Epithelial cell of prostate (primary cell): ENCODE results near the gene TM9SF1.

Experiments
- DNase-seq: peaks from one replicate; pipeline ENCODE4 v3.0.0-alpha.2; 2011; ENCODE audit warnings: low read depth, low spot score
- H3K27ac ChIP-seq: fragments of 450-650 bp; 2 replicates; pipeline ENCODE4 v1.5.1; 2017; ENCODE audit warnings: mild to moderate bottlenecking

The TM9SF1 gene

DNA sequence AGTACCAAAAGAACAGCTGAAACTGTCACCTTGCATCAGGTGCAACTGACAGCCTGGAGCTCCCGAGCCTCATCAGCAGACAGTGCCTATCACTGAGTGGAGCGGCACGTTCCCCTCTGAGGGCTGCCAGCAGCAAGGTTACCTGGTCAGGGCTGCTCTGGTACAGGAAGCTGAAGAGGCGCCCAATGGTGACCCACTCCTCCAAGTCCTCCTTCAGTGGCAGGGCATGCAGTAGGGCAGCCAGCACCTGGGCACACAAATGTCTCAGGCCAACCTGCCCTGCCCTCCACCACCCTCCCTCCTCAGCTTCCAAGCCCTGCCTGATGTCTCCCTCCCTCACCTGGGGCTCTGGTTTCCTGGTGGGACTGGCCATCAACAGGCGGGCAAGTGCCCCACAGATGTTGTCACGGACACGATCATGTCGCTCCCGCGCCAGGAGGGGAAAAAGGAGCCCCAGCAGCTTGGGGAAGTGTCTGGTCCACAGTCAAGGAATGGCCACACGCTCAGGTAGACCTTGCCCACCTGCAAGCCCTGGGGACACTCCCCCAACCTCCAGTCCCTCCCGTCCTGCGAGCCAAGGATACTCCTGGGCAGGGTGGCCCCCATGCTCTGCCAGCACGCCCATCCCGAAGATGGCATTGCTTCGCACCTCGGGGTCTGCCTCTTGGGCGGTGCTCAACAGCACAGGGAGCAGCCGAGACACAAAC, 13.7 kb downstream of the TM9SF1 start:
- H3K27ac ChIP-seq = no peak overlapping the region
- DNase-seq = no peak

DNA sequence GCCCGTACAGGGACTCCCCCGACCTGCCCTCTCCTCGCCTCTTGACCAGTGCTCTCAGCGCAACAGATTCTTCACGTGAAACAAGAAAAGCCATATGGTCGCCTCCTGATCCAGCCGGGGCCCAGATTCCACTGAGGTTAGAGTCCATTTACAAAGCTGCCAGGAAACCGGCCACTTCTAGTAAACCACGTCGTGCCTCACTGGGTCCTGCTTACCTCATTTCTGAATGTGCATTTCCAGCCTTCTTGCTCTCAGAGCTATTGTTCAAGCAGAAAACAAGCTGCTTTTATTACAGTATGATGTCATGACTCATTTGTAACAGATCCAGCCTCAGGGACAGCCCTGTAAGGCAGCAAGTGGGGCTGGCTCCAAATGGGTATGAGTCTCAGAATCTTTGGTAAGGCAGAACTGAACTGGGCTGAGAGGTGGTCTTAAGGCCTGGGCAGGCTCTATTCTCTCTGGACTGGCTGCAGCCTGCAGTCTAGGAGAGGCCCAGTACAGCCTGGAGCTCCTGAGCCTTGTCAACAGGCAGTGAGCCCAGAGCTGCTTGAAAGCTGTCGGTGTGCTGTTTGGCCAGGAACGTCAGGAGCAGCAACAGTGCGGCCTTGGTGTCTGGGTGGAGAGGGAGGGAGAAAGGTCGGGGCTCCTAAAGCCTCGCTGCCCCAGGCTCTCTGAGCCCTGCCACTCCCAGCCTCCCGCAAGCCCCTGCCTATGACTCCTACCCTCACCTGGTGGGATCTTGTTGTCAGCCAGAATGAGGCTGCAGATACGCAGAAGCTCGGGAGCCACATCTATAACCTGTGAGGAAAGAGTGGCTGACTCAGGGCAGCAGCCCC, 15.1 kb downstream of the TM9SF1 start:
- DNase-seq = no peak
- H3K27ac ChIP-seq = peak overlapping the region; percentile 12

DNA sequence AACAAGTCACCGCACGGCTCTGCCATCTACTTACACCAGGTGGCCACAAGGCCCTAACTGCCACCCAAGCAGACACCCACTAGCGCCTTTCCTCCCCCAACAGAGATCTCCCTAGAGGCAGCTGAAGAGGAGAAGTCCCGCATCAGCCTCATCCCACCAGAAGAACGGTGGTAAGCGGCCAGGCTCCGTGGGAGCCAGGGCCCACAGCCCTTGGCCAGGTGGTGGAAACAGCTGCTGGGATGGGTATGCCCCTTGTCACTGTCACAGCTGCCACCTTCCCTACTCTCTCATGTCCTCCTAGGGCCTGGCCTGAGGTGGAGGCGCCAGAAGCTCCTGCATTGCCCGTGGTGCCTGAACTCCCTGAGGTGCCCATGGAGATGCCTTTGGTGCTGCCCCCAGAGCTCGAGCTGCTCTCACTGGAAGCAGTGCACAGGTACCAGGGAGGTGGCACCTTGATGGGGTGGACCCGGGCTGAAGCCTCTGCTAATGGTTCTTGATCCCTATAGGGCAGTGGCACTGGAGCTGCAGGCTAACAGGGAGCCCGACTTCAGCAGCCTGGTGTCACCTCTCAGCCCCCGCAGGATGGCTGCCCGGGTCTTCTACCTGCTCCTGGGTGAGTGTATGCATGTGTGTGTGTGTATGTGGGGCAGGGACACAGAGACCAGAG, 15.8 kb downstream of the TM9SF1 start:
- DNase-seq = no peak

DNA sequence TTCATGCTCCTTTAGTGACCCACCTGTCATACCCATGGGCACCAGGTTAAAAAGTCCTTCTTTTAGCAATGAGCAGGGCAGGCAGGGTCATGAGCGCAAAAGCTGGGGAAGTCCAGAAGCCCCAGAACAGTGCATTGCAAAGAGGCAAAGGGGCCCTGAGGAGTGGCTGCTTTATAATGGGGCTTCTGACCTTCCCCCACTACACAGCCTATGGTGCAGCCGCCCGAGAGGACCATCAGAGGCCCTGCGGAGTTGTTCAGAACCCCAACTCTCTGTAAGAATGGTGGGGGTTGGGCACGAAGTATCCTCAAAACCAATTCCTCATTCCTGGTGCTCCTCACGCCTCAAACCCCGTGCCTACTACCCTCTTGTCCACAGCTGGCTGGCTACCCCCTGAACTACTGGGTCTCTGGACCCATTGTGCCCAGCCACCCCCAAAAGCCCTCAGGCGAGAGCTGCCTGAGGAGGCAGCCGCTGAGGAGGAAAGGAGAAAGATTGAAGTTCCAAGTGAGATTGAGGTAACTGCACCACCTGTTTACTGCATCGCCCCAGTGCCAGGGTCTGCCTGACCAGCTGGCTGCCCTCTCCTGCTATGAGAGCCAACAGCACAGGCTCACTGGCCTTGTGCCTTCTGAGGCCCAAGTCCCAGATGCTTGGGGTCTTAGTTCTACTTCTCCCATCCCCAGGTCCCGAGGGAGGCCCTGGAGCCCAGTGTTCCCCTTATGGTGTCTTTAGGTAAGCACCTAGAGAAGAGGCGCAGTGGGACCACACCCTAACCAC, 16.7 kb downstream of the TM9SF1 start:
- no peak overlapping the region for H3K27ac ChIP-seq
- DNase-seq = no peak

More for the DNA sequence above, 15.8 kb downstream of the TM9SF1 start:
- peak overlapping the region; percentile 12 for H3K27ac ChIP-seq

DNA sequence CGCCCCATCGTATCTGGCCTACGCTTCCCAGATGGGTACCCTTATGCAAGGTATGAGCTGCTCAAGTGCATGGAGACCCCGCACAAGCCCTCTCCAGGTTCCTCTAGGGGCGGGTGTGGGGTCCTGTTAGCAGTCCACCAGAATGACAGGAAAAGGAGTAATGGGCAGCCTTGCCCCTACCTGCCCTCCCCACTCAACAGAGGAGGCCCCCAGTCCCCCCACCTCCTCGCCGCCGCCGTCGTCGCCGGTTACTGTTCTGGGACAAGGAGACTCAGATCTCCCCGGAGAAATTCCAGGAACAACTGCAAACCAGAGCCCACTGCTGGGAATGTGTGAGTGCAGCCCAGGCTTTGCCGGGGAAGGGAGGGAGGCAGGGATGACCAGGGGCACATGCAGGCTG, 17.4 kb downstream of the TM9SF1 start:
- no peak overlapping the region for H3K27ac ChIP-seq
- DNase-seq = no peak

DNA sequence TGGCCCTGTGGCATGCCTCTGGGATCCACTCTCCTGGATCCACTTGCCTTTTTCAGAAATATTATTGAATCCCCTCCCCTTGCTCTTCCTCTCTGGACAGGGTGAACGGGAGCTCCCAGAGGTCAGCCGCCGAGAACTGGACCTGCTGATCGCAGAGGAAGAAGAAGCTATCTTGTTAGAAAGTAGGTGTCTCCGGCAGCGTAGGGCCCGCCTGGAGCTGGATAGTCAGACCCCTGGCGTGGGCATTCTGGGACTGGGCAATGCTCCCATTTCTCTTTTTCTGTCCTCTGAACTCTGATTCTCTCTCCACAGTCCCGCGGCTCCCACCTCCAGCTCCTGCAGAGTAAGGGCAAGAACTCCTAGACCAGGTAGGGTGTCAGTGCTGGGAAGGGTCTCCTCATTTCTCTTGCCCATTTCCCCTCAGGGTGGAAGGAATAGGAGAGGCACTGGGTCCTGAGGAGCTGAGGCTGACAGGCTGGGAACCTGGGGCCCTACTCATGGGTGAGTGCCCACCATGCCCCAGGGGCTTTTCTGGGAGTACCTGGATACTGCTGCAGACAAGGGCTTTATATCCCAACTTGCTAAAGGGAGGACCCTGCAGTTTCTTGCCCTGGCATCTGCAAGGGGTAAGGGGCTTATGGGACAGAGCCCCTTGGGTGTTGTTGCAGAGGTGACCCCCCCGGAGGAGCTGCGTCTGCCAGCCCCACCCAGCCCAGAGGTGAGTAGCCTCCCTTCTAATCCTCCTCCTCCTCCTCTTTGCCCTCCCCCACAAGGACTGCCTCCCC, 18.0 kb downstream of the TM9SF1 start:
- H3K27ac ChIP-seq = no peak overlapping the region
- no peak for DNase-seq

DNA sequence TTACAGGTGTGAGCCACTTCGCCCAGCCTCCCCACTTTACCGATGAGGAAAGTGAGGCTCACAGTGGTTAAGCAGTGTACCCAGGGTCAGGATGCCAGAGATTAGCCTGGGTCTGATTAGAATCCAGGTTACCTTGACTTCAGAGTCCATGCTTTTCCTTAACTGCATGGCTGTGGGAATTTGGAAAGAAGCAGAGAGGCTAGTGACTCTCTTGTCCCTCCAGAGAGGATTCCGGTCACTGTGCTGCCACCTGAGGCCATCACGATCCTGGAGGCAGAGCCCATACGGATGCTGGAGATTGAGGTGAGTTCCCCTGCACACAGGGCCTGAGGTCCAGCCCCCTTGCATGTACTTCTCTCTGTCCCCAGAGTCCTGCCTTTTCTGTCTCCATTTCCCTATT, 18.6 kb downstream of the TM9SF1 start:
- DNase-seq = no peak
- H3K27ac ChIP-seq = no peak overlapping the region

DNA sequence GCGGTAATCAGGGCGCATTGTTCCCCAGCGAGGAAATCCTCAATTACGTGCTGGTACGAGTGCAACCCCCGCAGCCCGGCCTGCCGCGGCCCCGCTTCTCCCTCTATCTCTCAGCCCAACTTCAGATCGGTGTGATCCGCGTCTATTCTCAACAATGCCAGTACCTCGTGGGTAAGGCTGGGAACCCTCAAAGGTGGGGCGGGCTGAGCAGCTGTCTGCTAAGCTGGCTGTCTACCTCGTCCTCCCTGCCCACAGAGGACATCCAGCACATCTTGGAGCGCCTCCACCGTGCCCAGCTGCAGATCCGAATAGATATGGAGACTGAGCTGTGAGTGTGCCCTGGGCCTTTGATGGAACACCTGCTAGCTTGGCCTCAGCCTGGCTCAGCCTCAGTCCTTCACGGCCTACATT, 22.4 kb downstream of the TM9SF1 start:
- DNase-seq = no peak
- H3K27ac ChIP-seq = no peak overlapping the region

DNA sequence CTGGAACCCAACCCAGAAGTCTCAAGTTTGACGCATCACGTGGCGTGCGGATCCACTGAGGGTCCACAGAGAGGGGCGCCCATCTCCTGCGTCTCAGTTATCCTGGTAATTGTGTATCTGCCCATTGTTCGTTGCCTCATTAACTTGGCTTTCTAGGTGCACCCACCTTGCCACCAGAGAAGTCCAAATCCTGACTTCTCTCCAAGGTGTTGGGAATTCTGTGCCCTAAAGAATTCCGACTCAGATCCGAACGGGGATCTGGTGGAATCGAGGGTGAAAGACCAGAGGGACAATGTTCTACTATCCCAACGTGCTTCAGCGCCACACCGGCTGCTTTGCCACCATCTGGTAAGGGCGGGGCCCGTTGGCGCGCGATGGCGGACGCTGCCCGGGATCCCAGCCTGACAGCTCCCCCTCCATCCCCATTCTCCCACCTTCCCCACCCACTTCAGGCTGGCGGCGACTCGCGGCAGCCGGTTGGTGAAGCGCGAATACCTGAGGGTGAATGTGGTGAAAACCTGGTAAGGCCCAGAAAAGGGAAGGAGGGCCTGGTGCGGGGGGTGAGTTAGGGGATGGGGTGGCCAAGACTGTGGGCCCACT, 22.9 kb downstream of the TM9SF1 start:
- DNase-seq = no peak
- H3K27ac ChIP-seq = no peak overlapping the region

DNA sequence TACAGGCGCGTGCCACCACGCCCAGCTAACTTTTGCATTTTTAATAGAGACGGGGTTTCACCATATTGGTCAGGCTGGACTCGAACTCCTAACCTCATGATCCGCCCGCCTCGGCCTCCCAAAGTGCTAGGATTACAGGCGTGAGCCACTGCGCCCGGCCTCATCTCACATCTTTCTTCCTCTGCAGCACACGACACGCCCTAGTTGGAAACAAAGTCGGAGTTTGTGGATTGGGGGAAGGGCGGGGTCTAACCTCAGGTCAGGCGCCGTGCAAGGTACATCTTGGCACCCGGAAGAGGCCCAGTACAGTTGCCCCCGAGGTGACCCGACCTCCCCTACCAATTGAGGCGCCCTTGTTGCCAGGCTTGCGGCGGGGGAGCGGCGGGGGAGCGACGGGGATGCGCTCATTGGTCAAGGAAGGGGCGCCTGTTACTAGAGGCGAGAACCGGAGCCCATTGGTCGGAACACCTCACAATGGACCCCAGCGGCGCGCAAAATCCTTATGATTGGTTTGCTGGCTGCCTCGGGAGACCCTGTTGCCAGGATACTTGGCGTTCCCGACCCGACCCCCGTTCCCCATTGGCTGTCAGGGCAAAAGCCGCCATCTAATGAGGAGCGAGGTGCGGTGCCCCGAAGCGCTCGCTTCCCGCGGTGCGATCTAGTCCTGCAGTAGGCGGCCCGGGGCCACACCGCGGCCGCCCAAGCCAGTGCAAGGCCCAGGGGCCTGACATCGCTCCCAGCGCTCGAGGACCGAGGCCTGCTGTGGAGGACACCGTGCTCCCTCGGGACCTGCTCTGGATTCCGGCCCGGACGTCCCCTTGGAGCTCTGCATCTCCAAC, 23.6 kb downstream of the TM9SF1 start, which contains the start of gene REC8:
Gene REC8, plus strand, starts transcription at position 659 of the 839 bp plus-strand sequence. CDS start 473 bp downstream, outside the sequence.
- no peak for DNase-seq
- H3K27ac ChIP-seq = no peak within 1 kb of the TSS

DNA sequence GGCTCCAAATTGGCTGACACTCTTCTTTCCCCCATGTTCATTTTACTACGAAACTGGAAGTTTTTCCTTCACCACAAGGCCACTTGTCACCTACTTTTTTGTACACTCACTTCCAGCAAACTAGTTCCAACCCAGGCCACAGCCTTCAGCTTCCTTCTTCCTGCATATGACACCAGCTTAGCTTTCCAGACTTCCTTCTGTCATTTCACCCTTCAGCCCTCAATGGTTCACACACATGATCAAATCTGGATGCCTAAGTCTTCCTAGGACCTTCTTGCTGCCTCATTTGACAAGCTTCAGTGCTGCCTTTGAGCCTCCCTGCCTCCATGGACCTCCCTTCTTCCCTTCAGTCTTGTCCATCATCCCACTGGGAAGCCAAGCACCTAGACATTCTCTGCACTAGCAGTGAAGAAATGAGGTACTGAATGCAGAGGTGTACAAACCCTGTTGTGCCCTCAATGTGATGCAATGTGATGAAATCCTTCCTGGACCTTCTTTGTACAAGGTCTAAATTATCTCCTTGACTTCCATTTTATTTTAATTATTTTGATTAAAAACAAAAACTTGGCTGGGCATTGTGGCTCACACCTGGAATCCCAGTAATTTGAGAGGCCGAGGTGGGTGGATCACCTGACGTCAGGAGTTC, 27.6 kb downstream of the TM9SF1 start:
- DNase-seq = no peak
- H3K27ac ChIP-seq = no peak overlapping the region

DNA sequence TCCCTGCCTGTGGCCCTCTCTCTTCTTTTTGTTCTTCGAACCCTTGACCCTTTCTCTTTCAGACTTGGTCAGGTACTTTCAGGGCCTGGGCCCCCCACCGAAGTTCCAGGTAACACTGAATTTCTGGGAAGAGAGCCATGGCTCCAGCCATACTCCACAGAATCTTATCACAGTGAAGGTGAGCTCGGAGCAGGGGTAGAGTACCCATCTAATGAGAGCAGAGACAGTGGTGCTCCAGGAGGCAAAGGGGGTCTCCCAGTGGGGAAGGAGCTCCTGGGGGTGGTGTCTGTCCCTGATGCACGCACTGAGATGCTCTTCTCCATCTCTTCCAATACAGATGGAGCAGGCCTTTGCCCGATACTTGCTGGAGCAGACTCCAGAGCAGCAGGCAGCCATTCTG, 29.5 kb downstream of the TM9SF1 start:
- no peak overlapping the region for H3K27ac ChIP-seq
- no peak for DNase-seq

DNA sequence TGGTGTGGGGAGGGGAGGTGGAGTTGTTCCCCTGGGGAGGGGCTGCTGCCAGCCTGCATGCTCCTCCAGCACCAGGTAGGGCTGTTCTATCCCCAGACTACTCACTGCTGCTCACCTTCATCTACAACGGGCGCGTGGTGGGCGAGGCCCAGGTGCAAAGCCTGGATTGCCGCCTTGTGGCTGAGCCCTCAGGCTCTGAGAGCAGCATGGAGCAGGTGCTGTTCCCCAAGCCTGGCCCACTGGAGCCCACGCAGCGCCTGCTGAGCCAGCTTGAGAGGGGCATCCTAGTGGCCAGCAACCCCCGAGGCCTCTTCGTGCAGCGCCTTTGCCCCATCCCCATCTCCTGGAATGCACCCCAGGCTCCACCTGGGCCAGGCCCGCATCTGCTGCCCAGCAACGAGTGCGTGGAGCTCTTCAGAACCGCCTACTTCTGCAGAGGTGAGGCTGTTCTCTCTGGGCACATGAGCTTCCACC, 30.7 kb downstream of the TM9SF1 start:
- no peak overlapping the region for H3K27ac ChIP-seq
- DNase-seq = no peak

DNA sequence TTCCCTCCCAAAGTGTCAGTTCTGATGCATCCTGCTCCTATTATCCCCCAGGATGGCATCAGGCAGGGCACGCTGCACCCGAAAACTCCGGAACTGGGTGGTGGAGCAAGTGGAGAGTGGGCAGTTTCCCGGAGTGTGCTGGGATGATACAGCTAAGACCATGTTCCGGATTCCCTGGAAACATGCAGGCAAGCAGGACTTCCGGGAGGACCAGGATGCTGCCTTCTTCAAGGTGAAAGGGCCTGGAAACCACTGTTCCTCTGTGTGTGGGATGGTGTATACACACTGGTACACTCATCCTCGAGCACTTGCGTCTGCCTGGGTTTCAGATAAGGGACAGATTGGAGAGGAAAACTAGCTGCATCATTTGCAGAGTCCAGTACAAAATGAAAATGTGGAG, 33.1 kb downstream of the TM9SF1 start:
- H3K27ac ChIP-seq = peak overlapping the region; percentile 68
- DNase-seq = no peak

DNA sequence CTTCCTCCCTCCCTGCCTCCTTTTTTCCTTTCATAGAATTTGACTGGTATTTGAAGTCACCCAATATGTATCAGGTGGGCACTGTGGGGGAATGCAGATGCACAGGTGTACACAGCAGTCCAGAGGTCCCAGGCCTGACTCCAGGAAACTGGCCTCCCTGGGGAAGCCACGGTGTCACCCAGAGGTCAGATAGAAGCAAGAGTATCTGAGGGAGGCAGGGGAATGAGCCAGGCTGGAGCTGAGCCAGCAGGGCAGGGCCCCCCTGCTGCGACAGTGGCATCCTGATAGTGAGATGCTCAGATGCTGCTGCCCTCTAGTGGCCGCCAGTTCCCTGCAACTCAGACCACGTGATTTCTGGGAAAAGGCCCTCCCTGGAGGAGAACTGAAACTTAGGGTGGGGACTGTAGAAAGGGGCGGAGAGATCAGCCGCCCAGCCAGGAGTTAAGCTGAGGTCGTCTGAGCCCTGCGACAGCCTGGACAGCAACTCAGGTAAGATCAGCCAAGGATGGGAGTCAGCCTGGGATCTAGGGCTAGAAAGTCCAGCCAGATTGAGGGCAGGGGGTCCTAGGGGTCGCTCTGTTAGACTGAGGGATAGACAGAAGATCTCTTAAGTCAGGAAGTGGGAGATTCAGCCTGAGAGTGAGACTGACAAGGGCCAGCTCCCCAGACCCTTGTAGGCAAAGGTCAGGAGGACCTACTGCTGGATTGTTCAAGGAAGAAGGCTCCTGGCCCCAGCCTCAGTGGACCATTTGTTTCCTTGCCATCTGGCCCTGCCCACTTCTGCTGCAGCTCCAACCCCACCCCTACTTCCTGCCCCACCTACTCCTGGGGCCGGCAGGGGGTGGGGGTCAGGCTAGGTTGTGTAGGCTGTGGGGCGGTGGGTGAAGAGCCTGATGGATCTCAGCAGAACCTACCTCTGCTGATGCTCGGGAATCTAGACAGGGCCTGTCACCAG, 34.1 kb downstream of the TM9SF1 start, which contains the start of gene IRF9:
Gene IRF9, plus strand, starts transcription at position 416 of the 955 bp plus-strand sequence. CDS start 880 bp downstream, outside the sequence.
- DNase-seq = peak; percentile 59
- H3K27ac ChIP-seq = peak within 1 kb of the TSS; percentile 68

DNA sequence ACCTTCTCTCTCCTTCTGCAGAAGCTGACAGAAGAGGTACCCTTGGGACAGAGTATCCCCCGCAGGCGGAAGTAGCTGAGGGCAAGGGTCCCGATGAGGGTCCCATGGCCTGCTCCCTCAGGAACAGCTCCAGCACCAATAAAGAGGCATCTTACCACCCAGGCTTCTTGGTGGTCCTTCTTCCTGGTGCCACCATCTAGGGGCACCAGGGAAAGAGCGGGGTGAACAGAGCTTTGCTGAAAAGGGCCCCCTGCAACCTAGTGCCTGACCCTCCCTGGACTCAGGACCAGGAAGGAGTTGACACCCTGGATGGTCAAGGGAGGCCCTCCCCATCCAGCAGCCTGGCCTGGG, 34.8 kb downstream of the TM9SF1 start:
- DNase-seq = no peak
- peak overlapping the region; percentile 50 for H3K27ac ChIP-seq
